HL-60 (cell line): ENCODE results near the gene USP8.

ENCODE experiments used
- DNase-seq, 2 experiments: peaks; one replicate each; pipeline ENCODE4 v3.0.0-alpha.2; 2010 to 2020; ENCODE audit warnings: low read depth in 1 of 2, low spot score in 1 of 2
- H3K27ac ChIP-seq: fragments of 250-450 bp; sonication (Bioruptor Pico); replicated peaks from 2 replicates; pipeline ENCODE4 v1.5.1; 2020; ENCODE audit warnings: mild to moderate bottlenecking, moderate library complexity
- H3K27me3 ChIP-seq: fragments of 250-450 bp; sonication (Bioruptor Pico); 2 replicates; pipeline ENCODE4 v1.5.1; 2021; ENCODE audit warnings: mild to moderate bottlenecking, moderate library complexity; ENCODE audit not compliant: insufficient read depth, poor library complexity, severe bottlenecking
- H3K4me3 ChIP-seq: replicated peaks from 2 replicates; pipeline ENCODE4 v1.5.1; 2011; ENCODE audit warnings: mild to moderate bottlenecking, control low read depth, low read length; ENCODE audit not compliant: insufficient read depth
- GABPA ChIP-seq: IDR thresholded peaks from 2 replicates; pipeline ENCODE4 v1.6.1; 2012; ENCODE audit warnings: low read depth
- POLR2AphosphoS5 ChIP-seq: IDR thresholded peaks from 2 replicates; pipeline ENCODE4 v1.6.1; 2012; ENCODE audit warnings: low read depth
- REST ChIP-seq: IDR thresholded peaks from 2 replicates; pipeline ENCODE4 v1.6.1; 2012; ENCODE audit warnings: low read depth; ENCODE audit not compliant: insufficient replicate concordance
- SPI1 ChIP-seq: IDR thresholded peaks from 2 replicates; pipeline ENCODE4 v1.6.1; 2012; ENCODE audit warnings: low read depth, mild to moderate bottlenecking, borderline replicate concordance
- TF ChIP-seq, protein P1 (sequence below): IDR thresholded peaks from one replicate; pipeline ENCODE4 v1.5.1; 2011; ENCODE audit warnings: low read length, control low read depth, inconsistent platforms; ENCODE audit not compliant: insufficient read depth

Gene USP8

DNA sequence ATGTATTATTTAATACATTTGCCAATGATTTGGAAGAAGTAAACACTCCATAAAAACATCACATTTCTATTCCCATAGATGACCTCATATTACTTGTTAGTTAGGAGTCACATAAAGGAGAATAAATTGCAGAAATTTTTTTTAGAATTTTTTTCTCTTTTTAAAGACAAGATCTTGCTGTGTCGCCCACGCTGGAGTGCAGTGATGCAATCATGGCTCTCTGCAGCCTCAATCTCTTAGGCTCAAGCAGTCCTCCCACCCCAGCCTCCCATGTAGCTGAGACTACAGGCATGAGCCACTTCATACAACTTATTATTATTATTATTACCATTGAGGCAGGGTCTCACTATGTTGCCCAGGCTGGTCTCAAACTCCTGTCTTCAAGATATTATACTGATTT is 12.3 kb upstream of the USP8 start:
- no peak for DNase-seq
- TF ChIP-seq REST, result no peak
- no peak for TF ChIP-seq GABPA
- TF ChIP-seq, protein P1, sequence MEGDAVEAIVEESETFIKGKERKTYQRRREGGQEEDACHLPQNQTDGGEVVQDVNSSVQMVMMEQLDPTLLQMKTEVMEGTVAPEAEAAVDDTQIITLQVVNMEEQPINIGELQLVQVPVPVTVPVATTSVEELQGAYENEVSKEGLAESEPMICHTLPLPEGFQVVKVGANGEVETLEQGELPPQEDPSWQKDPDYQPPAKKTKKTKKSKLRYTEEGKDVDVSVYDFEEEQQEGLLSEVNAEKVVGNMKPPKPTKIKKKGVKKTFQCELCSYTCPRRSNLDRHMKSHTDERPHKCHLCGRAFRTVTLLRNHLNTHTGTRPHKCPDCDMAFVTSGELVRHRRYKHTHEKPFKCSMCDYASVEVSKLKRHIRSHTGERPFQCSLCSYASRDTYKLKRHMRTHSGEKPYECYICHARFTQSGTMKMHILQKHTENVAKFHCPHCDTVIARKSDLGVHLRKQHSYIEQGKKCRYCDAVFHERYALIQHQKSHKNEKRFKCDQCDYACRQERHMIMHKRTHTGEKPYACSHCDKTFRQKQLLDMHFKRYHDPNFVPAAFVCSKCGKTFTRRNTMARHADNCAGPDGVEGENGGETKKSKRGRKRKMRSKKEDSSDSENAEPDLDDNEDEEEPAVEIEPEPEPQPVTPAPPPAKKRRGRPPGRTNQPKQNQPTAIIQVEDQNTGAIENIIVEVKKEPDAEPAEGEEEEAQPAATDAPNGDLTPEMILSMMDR, result no peak
- no peak for TF ChIP-seq SPI1
- no peak for TF ChIP-seq POLR2AphosphoS5
- Histone ChIP-seq H3K27ac (no peak overlapping the region), H3K27me3 (no peaks in the 10 kb centered on the region), H3K4me3 (no peak overlapping the region)

- no peak for DNase-seq
- TF ChIP-seq REST (no peak), SPI1 (no peak), GABPA (no peak), POLR2AphosphoS5 (no peak)
- TF ChIP-seq, protein P1, result no peak
- Histone ChIP-seq H3K27ac (no peak overlapping the region), H3K4me3 (no peak overlapping the region), H3K27me3 (no peaks in the 10 kb centered on the region)
Observed at GRCh38 chr15:50414624-50415023, 9.6 kb upstream of the USP8 start.

DNA sequence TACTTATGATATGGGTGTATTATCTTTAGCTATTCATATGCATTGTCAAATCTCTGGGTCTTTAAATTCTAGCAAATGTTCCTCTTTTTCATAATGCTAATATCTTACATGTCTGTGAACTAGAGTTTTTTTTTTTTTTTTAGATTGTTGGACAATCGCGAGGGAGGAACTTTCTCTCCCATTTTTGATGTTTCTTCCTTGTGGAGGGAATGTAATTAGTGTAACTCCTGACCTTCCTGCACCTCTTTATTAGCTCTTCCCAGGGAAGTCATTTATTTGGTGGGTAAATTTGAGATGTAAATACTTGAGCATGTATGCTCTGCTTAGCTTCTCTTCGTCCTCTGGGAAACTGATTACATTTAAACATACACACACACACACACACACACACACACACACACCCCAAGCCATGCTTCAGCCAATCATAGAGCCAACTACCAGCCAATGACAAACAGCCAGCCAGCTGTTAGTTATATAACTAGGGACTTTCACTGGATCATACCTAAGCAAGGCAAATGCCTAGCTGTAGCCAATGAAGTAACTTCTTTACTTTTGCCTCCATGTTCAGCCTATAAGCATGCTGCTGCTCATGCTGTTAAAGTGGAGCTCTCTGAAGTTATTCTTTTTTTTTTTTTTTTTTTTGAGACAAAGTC is 8.3 kb upstream of the USP8 start:
- no peak overlapping the region for H3K4me3 ChIP-seq
- TF ChIP-seq GABPA, result no peak
- TF ChIP-seq SPI1, result no peak
- TF ChIP-seq, protein P1, result no peak
- no peaks in the 10 kb centered on the region for H3K27me3 ChIP-seq
- no peak for DNase-seq
- H3K27ac ChIP-seq, result no peak overlapping the region

- no peaks in the 10 kb centered on the region for H3K27me3 ChIP-seq
- no peak overlapping the region for H3K27ac ChIP-seq
- DNase-seq, result no peak
- no peak overlapping the region for H3K4me3 ChIP-seq
- TF ChIP-seq SPI1, result no peak
Observed at GRCh38 chr15:50416890-50417289, 7.3 kb upstream of the USP8 start.
